ENCODE data around the gene SLC12A7.

DNA sequence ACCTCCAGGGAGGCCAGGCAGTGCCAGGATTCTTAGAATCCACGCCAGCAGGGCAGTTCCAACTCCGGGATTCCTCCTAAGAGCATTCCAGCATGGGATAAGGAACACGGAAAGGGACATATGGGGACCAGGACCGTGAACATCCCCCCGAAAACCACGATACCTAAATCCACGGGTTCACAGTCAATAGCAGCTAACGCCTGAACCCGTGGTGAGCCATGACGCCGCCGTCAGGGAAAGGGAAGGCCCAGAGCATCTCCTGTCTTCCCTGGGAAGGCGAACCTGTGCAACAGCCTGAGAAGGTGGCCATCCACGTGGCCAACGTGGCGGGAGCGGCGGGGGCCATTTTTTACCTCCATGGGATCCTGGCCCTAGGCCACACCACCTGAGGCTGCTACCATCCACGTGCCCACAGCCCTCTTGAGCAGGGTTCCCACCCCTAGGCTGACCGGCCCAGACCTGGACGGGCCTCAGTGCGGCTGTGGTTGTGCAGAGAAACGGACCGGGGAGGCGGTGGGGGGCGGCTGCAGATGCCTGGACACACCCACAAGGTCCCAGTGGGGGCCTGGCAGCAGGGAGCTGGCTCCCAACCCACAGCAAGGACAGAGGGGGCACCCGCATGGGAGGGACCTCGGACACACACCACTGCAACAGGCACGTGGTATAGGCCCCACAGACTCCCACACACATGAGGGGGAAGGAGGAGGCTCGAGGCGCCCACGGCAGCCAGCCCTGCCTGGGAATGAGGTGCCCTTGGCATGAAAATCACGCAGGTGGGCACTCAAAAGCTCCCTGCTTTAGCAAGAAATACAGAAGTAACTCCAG is 42.8 kb downstream of the SLC12A7 start:
- no peak for TF ChIP-seq LEF1 (IDR thresholded peaks at IDR 0.05)
- no peak for TF ChIP-seq CREB1 (IDR thresholded peaks at IDR 0.05)
- no peak for TF ChIP-seq CREB1 (CRISPR knock-in tag; IDR thresholded peaks at IDR 0.05)

Measured in K562 (cell line).